Suprapubic skin (tissue), 4 donors: ENCODE data around the gene PARK7. TPM values are rescaled to one million over a fixed set of nuclear protein-coding genes. Genes with fewer than 3 reads are reported as not detected.

ENCODE experiments used
- DNase-seq, 2 donors: peaks; one replicate each; pipeline ENCODE4 v3.0.0-alpha.2; 2019; ENCODE audit warnings: low spot score in 2 of 2
- H3K27ac ChIP-seq: fragments of 200-600 bp; sonication (generic); one replicate; pipeline ENCODE4 v1.5.1; 2019
- H3K27me3 ChIP-seq: fragments of 200-600 bp; sonication (generic); one replicate; pipeline ENCODE4 v1.5.1; 2019
- H3K36me3 ChIP-seq: fragments of 200-600 bp; sonication (generic); one replicate; pipeline ENCODE4 v1.5.1; 2019
- H3K4me1 ChIP-seq: fragments of 200-600 bp; sonication (generic); one replicate; pipeline ENCODE4 v1.5.1; 2019
- H3K4me3 ChIP-seq: fragments of 200-600 bp; sonication (generic); one replicate; pipeline ENCODE4 v1.5.1; 2019; ENCODE audit warnings: mild to moderate bottlenecking
- H3K9me3 ChIP-seq: fragments of 200-600 bp; sonication (generic); one replicate; pipeline ENCODE4 v1.5.1; 2019
- EP300 ChIP-seq: sonication (generic); formaldehyde crosslinking; IDR thresholded peaks from one replicate; pipeline ENCODE4 v1.6.1; 2017; ENCODE audit warnings: antibody characterized with exemption
- POLR2A ChIP-seq, 2 donors: fragments of 450-650 bp; IDR thresholded peaks; one replicate each; pipeline ENCODE4 v1.6.1; 2017; ENCODE audit warnings: antibody characterized with exemption in 2 of 2, mild to moderate bottlenecking in 2 of 2, moderate library complexity in 2 of 2
- POLR2AphosphoS5 ChIP-seq, 3 donors: sonication (generic); formaldehyde crosslinking; IDR thresholded peaks; one replicate each; pipeline ENCODE4 v1.6.1; 2017; ENCODE audit warnings: antibody characterized with exemption in 3 of 3
- WGBS: methylation state at CpG from one replicate; pipeline ENCODE4 v1.1.5; 2018; 5-methylcytosine and 5-hydroxymethylcytosine counted together
- total RNA-seq, 4 donors: library from RNA; depleted of rRNA; stranded (reverse); fragments of >200 nt; gene quantifications; one replicate each; pipeline ENCODE4 v1.1.0, GENCODE V29; 2016
- TF ChIP-seq, protein P1 (sequence below), 2 donors: fragments of 200-600 bp in 1 of 2; fragments of 450-650 bp in 1 of 2; sonication (generic) in 1 of 2; IDR thresholded peaks; one replicate each; pipeline ENCODE4 v1.5.1; 2016 to 2019; ENCODE audit warnings: antibody characterized with exemption in 2 of 2, mild to moderate bottlenecking in 1 of 2, moderate library complexity in 1 of 2

The PARK7 gene
- 10 to 100 TPM; 74.0 to 94.1 (median 85.2) TPM for total RNA-seq

DNA sequence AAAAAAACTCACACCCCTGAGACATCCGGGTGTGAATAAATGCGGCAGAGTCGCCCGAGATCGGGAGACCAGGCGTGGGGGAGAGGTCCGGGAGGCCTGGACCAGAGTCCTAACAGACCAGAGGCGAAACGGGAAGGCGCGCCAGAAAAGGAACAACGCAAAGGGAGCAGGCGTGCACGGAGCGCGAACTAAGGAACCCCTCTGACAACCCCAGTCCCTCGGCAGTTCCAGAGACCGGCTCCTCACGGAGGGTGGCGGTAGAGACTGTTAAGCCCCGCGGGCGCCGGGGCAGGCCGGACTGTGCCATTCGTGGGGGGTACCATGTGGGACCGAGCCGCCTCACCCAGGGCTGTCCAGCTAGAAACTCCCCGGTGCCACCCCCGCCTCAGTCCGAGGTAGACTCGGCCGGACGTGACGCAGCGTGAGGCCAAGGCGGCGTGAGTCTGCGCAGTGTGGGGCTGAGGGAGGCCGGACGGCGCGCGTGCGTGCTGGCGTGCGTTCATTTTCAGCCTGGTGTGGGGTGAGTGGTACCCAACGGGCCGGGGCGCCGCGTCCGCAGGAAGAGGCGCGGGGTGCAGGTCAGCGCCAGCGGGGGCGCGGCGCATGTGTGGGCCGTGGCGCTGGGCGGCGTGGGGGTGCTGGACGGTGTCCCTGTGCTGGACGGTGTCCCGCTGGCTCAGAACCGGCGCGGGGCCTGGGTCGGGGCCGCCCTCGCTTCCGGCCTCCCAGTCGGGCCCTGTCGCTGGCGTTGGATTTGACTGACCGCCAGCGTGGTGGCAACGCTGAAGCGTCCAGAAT, at the start of gene PARK7:
Gene PARK7 (plus strand): TSS at position 496 of the 798 bp plus-strand sequence. CDS start 1,075 bp downstream, outside the sequence.
- H3K27me3 ChIP-seq = no peaks in the 10 kb centered on the region
- WGBS = 0% methylated on average over 29 of the region's 81 CpGs
- TF ChIP-seq POLR2AphosphoS5 (IDR thresholded peaks at IDR 0.05) = peak; percentile 38 to 93 (median 74)
- TF ChIP-seq EP300 = no peak
- TF ChIP-seq POLR2A (IDR thresholded peaks at IDR 0.05) = peak in 1 of 2 donors; percentile 97
- TF ChIP-seq, protein P1, sequence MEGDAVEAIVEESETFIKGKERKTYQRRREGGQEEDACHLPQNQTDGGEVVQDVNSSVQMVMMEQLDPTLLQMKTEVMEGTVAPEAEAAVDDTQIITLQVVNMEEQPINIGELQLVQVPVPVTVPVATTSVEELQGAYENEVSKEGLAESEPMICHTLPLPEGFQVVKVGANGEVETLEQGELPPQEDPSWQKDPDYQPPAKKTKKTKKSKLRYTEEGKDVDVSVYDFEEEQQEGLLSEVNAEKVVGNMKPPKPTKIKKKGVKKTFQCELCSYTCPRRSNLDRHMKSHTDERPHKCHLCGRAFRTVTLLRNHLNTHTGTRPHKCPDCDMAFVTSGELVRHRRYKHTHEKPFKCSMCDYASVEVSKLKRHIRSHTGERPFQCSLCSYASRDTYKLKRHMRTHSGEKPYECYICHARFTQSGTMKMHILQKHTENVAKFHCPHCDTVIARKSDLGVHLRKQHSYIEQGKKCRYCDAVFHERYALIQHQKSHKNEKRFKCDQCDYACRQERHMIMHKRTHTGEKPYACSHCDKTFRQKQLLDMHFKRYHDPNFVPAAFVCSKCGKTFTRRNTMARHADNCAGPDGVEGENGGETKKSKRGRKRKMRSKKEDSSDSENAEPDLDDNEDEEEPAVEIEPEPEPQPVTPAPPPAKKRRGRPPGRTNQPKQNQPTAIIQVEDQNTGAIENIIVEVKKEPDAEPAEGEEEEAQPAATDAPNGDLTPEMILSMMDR (IDR thresholded peaks at IDR 0.05) = peak; percentile 4 to 52
- no peaks in the 10 kb centered on the region for H3K9me3 ChIP-seq
- peak within 1 kb of the TSS; percentile 81 for H3K27ac ChIP-seq
- H3K36me3 ChIP-seq = peaks cover 34% of the 10 kb centered on the region
- peak; percentile 99 to 100 for DNase-seq
- peaks cover 31% of the 10 kb centered on the region for H3K4me1 ChIP-seq
- H3K4me3 ChIP-seq = peak within 1 kb of the TSS; percentile 69

DNA sequence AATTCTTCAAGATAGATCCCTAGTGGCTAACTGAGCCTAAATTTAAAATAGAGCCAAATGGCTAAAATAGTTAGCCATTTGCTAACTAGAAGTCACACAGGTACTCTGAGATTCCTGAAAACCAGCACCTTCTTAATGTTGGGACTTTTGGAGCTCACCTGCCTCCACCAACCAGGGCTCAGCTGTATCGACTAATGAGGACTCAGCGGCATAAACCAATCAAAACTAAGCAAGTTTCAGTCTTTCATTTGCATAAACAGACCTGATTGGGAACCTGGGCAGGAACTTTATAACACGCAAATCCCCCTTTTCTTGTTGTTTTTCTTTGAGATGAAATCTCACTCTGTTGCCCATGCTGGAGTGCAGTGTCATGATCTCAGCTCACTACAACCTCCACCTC, 49.4 kb upstream of the PARK7 start:
- Histone ChIP-seq H3K4me3 (no peak overlapping the region), H3K36me3 (no peaks in the 10 kb centered on the region), H3K4me1 (no peaks in the 10 kb centered on the region), H3K9me3 (no peaks in the 10 kb centered on the region), H3K27me3 (peaks cover 6% of the 10 kb centered on the region), H3K27ac (no peak overlapping the region)
- no peak for DNase-seq
- TF ChIP-seq EP300 (no peak), POLR2A (IDR thresholded peaks at IDR 0.05) (no peak), POLR2AphosphoS5 (IDR thresholded peaks at IDR 0.05) (no peak)
- TF ChIP-seq, protein P1 (IDR thresholded peaks at IDR 0.05) = no peak
- 86% methylated on average over 3 of the region's 3 CpGs for WGBS

DNA sequence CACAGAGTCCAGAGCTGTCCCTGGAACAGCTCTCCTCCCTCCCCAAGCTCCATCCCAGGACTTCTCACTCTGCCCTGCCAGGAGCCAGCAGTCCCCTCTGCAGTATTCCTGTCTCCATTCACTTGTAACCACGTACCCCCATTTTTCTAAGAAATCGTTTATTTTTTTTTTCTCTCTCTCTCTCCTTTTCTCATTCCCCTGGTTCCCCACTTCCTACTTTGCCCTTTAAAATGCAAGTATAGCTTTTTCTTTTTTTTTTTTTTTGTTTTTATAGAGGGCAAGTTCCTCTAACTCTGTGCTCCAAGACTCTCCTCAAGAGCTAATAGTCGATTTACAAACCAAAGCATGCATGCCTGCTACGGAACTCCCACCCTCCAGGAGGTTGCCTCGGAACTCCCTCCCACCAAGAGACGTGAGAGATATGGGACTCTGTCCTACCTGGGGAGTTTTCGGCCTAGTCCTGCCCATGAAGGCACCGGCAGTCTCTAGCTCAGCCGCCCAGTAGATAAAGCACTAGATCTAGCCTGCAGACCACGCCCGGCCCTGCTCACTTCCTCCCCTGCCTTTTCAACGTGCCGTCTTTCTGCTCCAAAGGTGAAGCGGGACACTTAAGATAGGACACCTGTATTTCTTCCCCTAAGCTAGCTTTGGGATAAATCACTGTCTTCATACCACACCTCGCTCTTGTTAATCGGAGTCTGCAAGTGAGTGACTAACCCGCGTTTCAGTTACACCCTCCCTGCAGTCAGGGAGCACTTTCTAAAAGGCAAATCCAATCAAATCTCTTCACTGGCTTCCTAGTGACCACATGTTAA, 48.6 kb upstream of the PARK7 start:
- Histone ChIP-seq H3K4me3 (no peak overlapping the region), H3K36me3 (no peaks in the 10 kb centered on the region), H3K27me3 (peaks cover 6% of the 10 kb centered on the region), H3K9me3 (no peaks in the 10 kb centered on the region), H3K4me1 (no peaks in the 10 kb centered on the region), H3K27ac (no peak overlapping the region)
- TF ChIP-seq POLR2AphosphoS5 (IDR thresholded peaks at IDR 0.05) (no peak), EP300 (no peak), POLR2A (IDR thresholded peaks at IDR 0.05) (no peak)
- TF ChIP-seq, protein P1 (IDR thresholded peaks at IDR 0.05) = no peak
- DNase-seq = peak in 1 of 2 donors; percentile 48
- 45% methylated on average over 18 of the region's 18 CpGs for WGBS

DNA sequence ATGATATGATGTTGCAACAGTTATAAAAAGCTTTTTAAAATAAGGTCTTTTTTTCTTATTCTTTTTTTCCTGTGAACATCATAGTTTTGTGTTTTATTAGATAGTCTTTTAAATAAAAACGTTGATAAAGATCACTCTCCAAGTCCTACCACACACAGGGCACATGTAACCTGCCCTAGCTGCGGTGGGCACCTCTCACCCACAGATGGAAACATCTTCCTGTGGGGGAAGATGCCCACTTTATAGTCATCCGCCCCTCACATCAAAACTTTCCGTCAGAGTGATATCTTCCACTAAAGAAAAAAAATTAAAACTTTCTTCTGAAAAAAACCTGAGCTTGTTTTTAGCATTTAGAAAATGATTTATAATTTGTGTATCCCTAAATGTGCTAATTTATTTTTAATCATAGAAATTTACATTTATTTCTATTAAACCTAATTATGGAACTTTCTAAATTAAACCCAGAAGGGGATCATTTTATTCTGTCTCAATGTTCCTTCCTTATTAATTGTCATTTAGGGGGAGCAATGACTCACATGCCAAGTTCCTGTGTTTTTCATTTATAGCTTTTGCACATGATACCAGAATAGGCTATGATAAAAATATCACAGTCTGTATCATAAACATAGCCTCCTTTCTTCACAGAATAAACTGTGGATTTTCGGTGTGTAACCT, 45.5 kb upstream of the PARK7 start:
- Histone ChIP-seq H3K4me3 (no peak overlapping the region), H3K4me1 (no peaks in the 10 kb centered on the region), H3K36me3 (no peaks in the 10 kb centered on the region), H3K27ac (no peak overlapping the region), H3K9me3 (no peaks in the 10 kb centered on the region), H3K27me3 (peaks cover 6% of the 10 kb centered on the region)
- TF ChIP-seq POLR2A (IDR thresholded peaks at IDR 0.05) (no peak), EP300 (no peak), POLR2AphosphoS5 (IDR thresholded peaks at IDR 0.05) (no peak)
- TF ChIP-seq, protein P1 (IDR thresholded peaks at IDR 0.05) = no peak
- no peak for DNase-seq
- 64% methylated on average over 5 of the region's 5 CpGs for WGBS
